Subcutaneous adipose tissue (tissue), 4 donors: ENCODE data around the gene BTN2A1. TPM values are rescaled to one million over a fixed set of nuclear protein-coding genes. Genes with fewer than 3 reads are reported as not detected.

ENCODE experiments used
- total RNA-seq, 4 donors: library from RNA; depleted of rRNA; stranded (reverse); fragments of >200 nt; gene quantifications; one replicate each; pipeline ENCODE4 v1.1.0, GENCODE V29; 2016
- TF ChIP-seq, protein P1 (sequence below): fragments of 450-650 bp; IDR thresholded peaks from one replicate; pipeline ENCODE4 v1.5.1; 2016; ENCODE audit warnings: low read depth, mild to moderate bottlenecking, control low read depth, antibody characterized with exemption, moderate library complexity

Gene BTN2A1
- total RNA-seq, 4 donors from 2014 or later, result 11.6 to 20.7 (median 16.4) TPM

DNA sequence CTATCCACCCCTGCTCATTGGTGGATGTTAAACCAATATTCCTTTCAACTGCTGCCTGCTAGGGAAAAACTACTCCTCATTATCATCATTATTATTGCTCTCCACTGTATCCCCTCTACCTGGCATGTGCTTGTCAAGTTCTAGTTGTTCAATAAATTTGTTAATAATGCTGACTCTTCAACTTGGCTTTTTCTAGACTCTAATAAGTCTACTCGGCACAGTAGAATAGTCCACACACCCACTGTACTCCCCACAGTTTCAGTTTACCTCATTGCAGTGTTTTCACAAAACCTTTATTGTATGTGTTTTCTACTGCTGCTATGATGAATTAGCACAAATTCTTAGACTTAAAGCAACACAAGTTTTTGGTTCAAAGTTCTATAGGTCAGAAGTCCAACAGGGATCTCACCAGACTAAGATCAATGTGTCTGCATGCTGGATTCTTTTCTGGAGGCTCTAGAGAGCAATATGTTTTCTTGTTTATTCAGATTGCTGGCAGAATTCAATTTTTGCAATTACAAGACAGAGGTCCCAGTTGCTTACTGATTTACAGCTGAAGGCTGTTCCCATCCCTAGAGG is 42.6 kb upstream of the BTN2A1 start:
- TF ChIP-seq, protein P1, sequence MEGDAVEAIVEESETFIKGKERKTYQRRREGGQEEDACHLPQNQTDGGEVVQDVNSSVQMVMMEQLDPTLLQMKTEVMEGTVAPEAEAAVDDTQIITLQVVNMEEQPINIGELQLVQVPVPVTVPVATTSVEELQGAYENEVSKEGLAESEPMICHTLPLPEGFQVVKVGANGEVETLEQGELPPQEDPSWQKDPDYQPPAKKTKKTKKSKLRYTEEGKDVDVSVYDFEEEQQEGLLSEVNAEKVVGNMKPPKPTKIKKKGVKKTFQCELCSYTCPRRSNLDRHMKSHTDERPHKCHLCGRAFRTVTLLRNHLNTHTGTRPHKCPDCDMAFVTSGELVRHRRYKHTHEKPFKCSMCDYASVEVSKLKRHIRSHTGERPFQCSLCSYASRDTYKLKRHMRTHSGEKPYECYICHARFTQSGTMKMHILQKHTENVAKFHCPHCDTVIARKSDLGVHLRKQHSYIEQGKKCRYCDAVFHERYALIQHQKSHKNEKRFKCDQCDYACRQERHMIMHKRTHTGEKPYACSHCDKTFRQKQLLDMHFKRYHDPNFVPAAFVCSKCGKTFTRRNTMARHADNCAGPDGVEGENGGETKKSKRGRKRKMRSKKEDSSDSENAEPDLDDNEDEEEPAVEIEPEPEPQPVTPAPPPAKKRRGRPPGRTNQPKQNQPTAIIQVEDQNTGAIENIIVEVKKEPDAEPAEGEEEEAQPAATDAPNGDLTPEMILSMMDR, result no peak

DNA sequence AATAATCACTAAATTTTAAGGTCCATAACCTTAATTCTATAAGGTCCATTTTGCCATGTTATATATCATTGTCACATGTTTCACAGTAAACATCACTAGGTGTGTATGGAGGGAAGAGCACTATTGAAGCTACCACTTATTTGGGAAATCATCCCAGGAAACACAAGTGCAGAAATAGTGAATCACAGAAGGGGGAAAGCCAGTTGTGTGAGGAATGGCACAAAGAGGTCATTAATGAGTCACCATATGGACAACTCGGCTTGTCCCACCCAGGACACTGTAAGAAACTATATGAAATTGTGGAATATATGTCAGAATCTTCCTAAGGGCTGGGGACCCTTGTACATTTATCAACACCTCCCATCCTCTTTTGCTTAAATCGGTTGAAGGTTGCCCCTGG is 42.0 kb upstream of the BTN2A1 start:
- TF ChIP-seq, protein P1, result no peak

GRCh38 chr6:26416288-26416687 is 41.5 kb upstream of the BTN2A1 start:
- TF ChIP-seq, protein P1, result no peak

GRCh38 chr6:26420688-26421171 is 37.0 kb upstream of the BTN2A1 start:
- TF ChIP-seq, protein P1, result no peak

DNA sequence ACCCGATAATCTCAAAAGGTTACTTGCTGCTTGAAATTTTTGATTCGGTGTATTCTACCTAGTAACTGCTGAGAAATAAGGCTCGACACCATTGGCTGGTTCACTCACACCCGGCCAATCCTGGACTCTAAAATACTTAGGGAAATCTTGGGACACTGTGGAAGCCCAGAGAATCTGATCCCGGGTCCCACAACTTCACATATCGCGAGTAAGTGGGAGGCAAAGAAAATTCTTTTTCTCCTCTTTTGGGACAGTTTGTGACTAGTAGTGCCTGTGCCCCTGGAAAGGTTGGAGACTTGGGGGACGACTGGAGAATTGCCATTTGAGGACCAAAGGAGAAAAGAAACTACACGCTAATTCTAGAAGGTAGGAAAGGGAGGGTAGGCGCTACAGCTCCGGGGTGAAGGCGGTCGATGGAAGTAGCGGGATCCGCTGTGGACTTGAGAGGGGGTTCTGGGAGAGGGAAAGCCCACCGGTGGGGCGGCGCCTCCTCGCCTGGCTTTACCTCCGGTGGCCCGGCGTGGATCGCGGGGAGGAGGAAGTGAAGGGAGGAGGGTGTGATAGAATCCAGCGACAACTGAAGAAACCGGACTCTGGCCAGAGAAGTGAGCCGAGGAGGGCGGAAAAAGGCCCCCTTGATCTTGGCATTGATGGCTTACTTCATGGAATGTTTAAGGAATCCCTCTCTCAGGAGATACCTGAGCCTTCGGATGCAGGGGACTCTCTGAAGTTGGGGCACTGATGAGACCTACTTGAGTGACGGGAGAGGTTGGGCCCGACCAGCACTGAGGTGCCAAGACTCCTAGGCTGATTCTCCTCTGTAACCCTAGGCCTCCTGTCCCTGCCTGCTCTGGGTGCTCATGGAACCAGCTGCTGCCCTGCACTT is 36.3 kb upstream of the BTN2A1 start:
- TF ChIP-seq, protein P1, result no peak

DNA sequence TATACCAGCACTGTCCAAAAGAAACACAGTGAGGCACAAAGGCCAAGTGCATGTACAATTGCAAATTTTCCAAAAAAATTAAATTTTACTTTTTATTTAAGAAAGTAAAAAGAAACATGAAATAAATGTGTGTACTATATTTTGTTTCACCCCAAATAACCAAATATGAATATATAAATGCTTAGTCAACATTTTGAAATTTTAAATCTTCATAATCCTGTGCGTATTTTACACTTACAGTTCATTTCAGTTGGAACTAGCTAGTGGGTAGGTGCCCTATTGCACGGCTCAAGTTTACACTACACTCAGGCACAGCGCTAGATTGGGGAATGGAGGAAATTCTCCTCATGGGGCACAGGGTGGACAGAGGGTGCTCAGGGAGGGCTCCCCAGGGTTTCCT is 35.4 kb upstream of the BTN2A1 start:
- TF ChIP-seq, protein P1, result no peak

DNA sequence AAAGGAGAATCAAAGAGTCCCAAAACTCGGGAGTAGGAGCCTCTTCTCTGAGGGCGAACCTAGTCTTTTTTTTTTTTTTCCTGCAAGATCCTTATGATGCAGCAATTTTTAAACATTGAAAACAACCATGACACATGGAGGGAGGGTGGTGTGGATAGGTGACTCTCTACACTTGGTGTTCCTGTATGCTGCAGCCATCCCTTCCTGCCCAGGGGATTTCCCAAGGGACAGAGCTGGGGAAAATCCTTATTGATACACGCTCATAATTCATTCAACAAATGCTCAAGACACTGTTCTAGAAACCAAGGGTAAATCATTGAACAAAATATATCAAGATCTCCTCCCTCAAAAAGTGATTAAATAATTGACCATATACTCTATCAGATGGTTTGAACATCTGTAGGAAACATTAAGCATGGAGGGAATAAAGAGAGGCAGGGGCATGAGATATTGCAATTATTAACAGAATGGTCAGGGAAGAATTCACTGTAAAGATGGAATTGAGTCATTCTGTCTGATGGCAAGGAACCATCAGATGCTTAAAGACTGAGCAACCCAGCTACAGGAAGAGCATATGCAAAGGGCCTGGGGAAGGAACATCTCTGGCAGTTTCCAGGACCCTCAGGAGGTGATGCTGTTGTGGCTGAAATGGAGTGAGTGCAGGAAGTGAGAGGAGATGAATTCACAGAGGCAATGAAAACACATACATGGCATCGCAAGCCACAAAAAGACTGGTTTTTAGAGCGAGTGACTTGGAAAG is 30.9 kb upstream of the BTN2A1 start:
- TF ChIP-seq, protein P1, result no peak
